Effector memory CD8-positive, alpha-beta T cell (primary cell): ENCODE results near the gene SHROOM3.
"Not testable (repeated sequence)": the region's sequence is repeated elsewhere in the genome, so short reads cannot be mapped to it uniquely, and the experiment has no call there.

Experiments
- ATAC-seq: fragments of 150-1000 bp; cut with Tn5 transposase; replicated peaks from 2 replicates; pipeline ENCODE4 v1.10.0; 2021; ENCODE audit warnings: mild to moderate bottlenecking, moderate library complexity
- DNase-seq, 3 experiments: peaks; one replicate each; pipeline ENCODE4 v3.0.0; 2021
- H3K27ac Mint-ChIP-seq, 2 donors: one replicate each; pipeline ENCODE4 v1.8.0; 2022; ENCODE audit warnings: mild to moderate bottlenecking in 2 of 2, mixed read lengths in 2 of 2, moderate library complexity in 2 of 2
- H3K27me3 Mint-ChIP-seq, 2 donors: one replicate each; pipeline ENCODE4 v1.8.0; 2022; ENCODE audit warnings: mixed read lengths in 2 of 2
- H3K36me3 Mint-ChIP-seq: one replicate; pipeline ENCODE4 v1.8.0; 2022; ENCODE audit warnings: mild to moderate bottlenecking, moderate library complexity, mixed read lengths; ENCODE audit not compliant: insufficient read depth
- H3K4me1 Mint-ChIP-seq, 2 donors: one replicate each; pipeline ENCODE4 v1.8.0; 2022; ENCODE audit warnings: low read depth in 2 of 2, mixed read lengths in 2 of 2
- H3K4me3 Mint-ChIP-seq, 2 donors: one replicate each; pipeline ENCODE4 v1.8.0; 2022; ENCODE audit warnings: mild to moderate bottlenecking in 2 of 2, mixed read lengths in 2 of 2, moderate library complexity in 2 of 2
- H3K9me3 Mint-ChIP-seq, 2 donors: one replicate each; pipeline ENCODE4 v1.8.0; 2022; ENCODE audit warnings: mixed read lengths in 2 of 2

SHROOM3 gene

GRCh38 chr4:76592460-76592859, 157.4 kb downstream of the SHROOM3 start:
- H3K4me1 Mint-ChIP-seq: no peaks in the 10 kb centered on the region
- no peak for ATAC-seq
- no peaks in the 10 kb centered on the region for H3K36me3 Mint-ChIP-seq
- H3K9me3 Mint-ChIP-seq: no peaks in the 10 kb centered on the region
- peaks cover 24 to 52% of the 10 kb centered on the region in 2 donors for H3K27me3 Mint-ChIP-seq
- DNase-seq: no peak
- H3K4me3 Mint-ChIP-seq: no peak overlapping the region
- no peak overlapping the region for H3K27ac Mint-ChIP-seq

- Mint-ChIP-seq H3K27ac (no peak overlapping the region), H3K36me3 (no peaks in the 10 kb centered on the region), H3K4me3 (no peak overlapping the region), H3K9me3 (no peaks in the 10 kb centered on the region), H3K4me1 (no peaks in the 10 kb centered on the region), H3K27me3 (peaks cover 34 to 52% of the 10 kb centered on the region in 2 donors)
- DNase-seq (no peak), ATAC-seq (no peak)
These were observed 159.1 kb downstream of the SHROOM3 start for GRCh38 chr4:76594173-76594572.

GRCh38 chr4:76595435-76595834, 160.4 kb downstream of the SHROOM3 start:
- Mint-ChIP-seq H3K27ac (no peak overlapping the region), H3K4me1 (no peaks in the 10 kb centered on the region), H3K27me3 (peaks cover 31 to 42% of the 10 kb centered on the region in 2 donors), H3K4me3 (no peak overlapping the region), H3K9me3 (no peaks in the 10 kb centered on the region), H3K36me3 (no peaks in the 10 kb centered on the region)
- ATAC-seq: no peak
- no peak for DNase-seq

- no peak overlapping the region for H3K4me3 Mint-ChIP-seq
- peaks cover 22 to 29% of the 10 kb centered on the region in 2 donors for H3K27me3 Mint-ChIP-seq
- no peak overlapping the region for H3K27ac Mint-ChIP-seq
- no peaks in the 10 kb centered on the region for H3K4me1 Mint-ChIP-seq
- ATAC-seq: no peak
- DNase-seq: no peak
- H3K36me3 Mint-ChIP-seq: no peaks in the 10 kb centered on the region
- no peaks in the 10 kb centered on the region for H3K9me3 Mint-ChIP-seq
These were observed 161.7 kb downstream of the SHROOM3 start for GRCh38 chr4:76596713-76597112.

- Mint-ChIP-seq H3K4me1 (no peaks in the 10 kb centered on the region), H3K27ac (no peak overlapping the region), H3K27me3 (peaks cover 16 to 30% of the 10 kb centered on the region in 2 donors), H3K36me3 (no peaks in the 10 kb centered on the region), H3K4me3 (no peak overlapping the region), H3K9me3 (no peaks in the 10 kb centered on the region)
- DNase-seq: no peak
- no peak for ATAC-seq
These were observed 162.5 kb downstream of the SHROOM3 start for GRCh38 chr4:76597423-76597979.

- Mint-ChIP-seq H3K9me3 (no peaks in the 10 kb centered on the region), H3K4me3 (no peak overlapping the region), H3K36me3 (no peaks in the 10 kb centered on the region), H3K27ac (no peak overlapping the region), H3K4me1 (no peaks in the 10 kb centered on the region), H3K27me3 (peaks cover 22 to 36% of the 10 kb centered on the region in 2 donors)
- ATAC-seq (no peak), DNase-seq (no peak)
These were observed 165.4 kb downstream of the SHROOM3 start for GRCh38 chr4:76600447-76600846.

- DNase-seq (no peak), ATAC-seq (no peak)
- Mint-ChIP-seq H3K27me3 (peaks cover 19 to 23% of the 10 kb centered on the region in 2 donors), H3K9me3 (no peaks in the 10 kb centered on the region), H3K4me1 (no peaks in the 10 kb centered on the region), H3K27ac (no peak overlapping the region), H3K36me3 (no peaks in the 10 kb centered on the region), H3K4me3 (no peak overlapping the region)
These were observed 166.8 kb downstream of the SHROOM3 start for GRCh38 chr4:76601791-76602190.

GRCh38 chr4:76605099-76605563, 170.1 kb downstream of the SHROOM3 start:
- Mint-ChIP-seq H3K27ac (no peak overlapping the region), H3K4me3 (no peak overlapping the region), H3K27me3 (peaks cover 6 to 8% of the 10 kb centered on the region in 2 donors), H3K4me1 (no peaks in the 10 kb centered on the region), H3K9me3 (no peaks in the 10 kb centered on the region), H3K36me3 (peaks cover 2% of the 10 kb centered on the region)
- ATAC-seq (no peak), DNase-seq (no peak)

GRCh38 chr4:76606645-76607265, 171.7 kb downstream of the SHROOM3 start:
- DNase-seq: no peak
- no peaks in the 10 kb centered on the region for H3K9me3 Mint-ChIP-seq
- H3K4me1 Mint-ChIP-seq: no peaks in the 10 kb centered on the region
- no peak overlapping the region for H3K27ac Mint-ChIP-seq
- no peak overlapping the region for H3K4me3 Mint-ChIP-seq
- peaks cover 2% of the 10 kb centered on the region for H3K36me3 Mint-ChIP-seq
- ATAC-seq: no peak
- peaks cover 17 to 18% of the 10 kb centered on the region in 2 donors for H3K27me3 Mint-ChIP-seq

- no peak for DNase-seq
- no peak overlapping the region for H3K27ac Mint-ChIP-seq
- no peak for ATAC-seq
These were observed 172.3 kb downstream of the SHROOM3 start for GRCh38 chr4:76607266-76607799.

GRCh38 chr4:76607846-76608245, 172.8 kb downstream of the SHROOM3 start:
- Mint-ChIP-seq H3K27ac (no peak overlapping the region), H3K4me3 (no peak overlapping the region), H3K27me3 (peaks cover 21 to 23% of the 10 kb centered on the region in 2 donors), H3K36me3 (peaks cover 2% of the 10 kb centered on the region), H3K9me3 (no peaks in the 10 kb centered on the region), H3K4me1 (no peaks in the 10 kb centered on the region)
- ATAC-seq (no peak), DNase-seq (no peak)

More at GRCh38 chr4:76607266-76607799, 172.3 kb downstream of the SHROOM3 start:
- H3K4me3 Mint-ChIP-seq: no peak overlapping the region
- H3K4me1 Mint-ChIP-seq: no peaks in the 10 kb centered on the region
- H3K27me3 Mint-ChIP-seq: peaks cover 23 to 24% of the 10 kb centered on the region in 2 donors
- no peaks in the 10 kb centered on the region for H3K9me3 Mint-ChIP-seq
- H3K36me3 Mint-ChIP-seq: peaks cover 2% of the 10 kb centered on the region

- not testable (repeated sequence) for H3K9me3 Mint-ChIP-seq, H3K4me3 Mint-ChIP-seq, DNase-seq, H3K27ac Mint-ChIP-seq, H3K4me1 Mint-ChIP-seq, ATAC-seq, H3K36me3 Mint-ChIP-seq
- peaks cover 23 to 30% of the 10 kb centered on the region in 2 donors for H3K27me3 Mint-ChIP-seq
These were observed 173.5 kb downstream of the SHROOM3 start for GRCh38 chr4:76608549-76608948.

GRCh38 chr4:76610751-76611547, 175.9 kb downstream of the SHROOM3 start:
- no peak for ATAC-seq
- H3K4me1 Mint-ChIP-seq: no peaks in the 10 kb centered on the region
- no peak overlapping the region for H3K4me3 Mint-ChIP-seq
- no peaks in the 10 kb centered on the region for H3K9me3 Mint-ChIP-seq
- no peak for DNase-seq
- peaks cover 2% of the 10 kb centered on the region for H3K36me3 Mint-ChIP-seq
- H3K27ac Mint-ChIP-seq: no peak overlapping the region
- H3K27me3 Mint-ChIP-seq: peaks cover 41 to 45% of the 10 kb centered on the region in 2 donors
